GM19023 (cell line): ENCODE results near the gene SERPIND1.
"Not testable (repeated sequence)": the region's sequence is repeated elsewhere in the genome, so short reads cannot be mapped to it uniquely, and the experiment has no call there.

Experiments
- ATAC-seq: cut with Tn5 transposase; IDR thresholded peaks from one replicate; pipeline ENCODE4 v1.9.1; 2021; ENCODE audit warnings: mild to moderate bottlenecking, moderate library complexity; ENCODE audit not compliant: unreplicated experiment

The SERPIND1 gene

DNA sequence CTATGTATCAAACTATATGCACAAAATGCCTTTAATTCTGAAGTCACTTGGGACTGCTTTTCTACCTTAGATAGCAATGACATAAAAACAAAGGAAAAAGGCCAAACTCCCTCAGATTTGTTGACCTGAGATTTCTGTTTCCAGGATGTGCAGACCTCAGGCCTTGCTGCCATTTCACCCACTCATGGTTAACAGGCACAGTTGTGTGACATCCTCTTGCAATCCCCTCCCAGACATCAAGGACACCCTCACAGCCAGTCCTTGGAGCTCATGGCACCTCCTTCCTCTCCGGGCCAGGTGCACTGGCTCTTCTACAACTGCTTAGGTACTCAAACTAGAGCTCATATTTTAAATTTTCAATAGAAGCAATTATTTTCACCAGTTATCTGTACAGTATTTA, 37.3 kb downstream of the SERPIND1 start:
- ATAC-seq: no peak

DNA sequence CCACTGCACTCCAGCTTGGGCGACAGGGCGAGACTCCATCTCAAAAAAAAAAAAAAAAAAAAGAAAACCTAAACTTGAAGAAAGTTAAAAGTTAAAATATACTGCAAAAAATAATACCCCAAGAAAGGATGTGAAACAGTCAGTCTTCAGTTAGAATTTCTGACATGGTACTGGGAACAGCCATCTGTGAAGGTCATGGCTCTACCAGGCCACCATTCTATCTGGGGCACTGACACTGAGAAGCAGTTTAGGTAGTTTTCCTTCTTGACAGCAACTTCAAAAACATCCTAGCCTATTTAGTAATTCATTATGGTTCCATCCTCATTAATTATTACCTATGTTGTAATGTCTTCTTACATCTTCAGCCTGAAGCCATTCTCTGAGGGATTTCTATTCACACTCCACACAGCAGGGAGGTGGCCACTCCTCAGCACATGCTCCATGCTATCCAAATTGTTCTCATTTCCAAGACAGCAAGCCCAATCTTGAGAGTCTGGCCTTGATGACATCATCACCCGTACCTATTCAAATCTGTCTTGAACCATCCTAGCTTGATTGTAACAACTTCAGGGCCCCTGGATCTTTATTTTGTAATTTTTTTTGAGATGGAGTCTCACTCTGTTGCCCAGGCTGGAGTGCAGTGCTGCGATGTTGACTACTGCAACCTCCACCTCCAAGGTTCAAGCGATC, 38.2 kb downstream of the SERPIND1 start:
- no peak for ATAC-seq

DNA sequence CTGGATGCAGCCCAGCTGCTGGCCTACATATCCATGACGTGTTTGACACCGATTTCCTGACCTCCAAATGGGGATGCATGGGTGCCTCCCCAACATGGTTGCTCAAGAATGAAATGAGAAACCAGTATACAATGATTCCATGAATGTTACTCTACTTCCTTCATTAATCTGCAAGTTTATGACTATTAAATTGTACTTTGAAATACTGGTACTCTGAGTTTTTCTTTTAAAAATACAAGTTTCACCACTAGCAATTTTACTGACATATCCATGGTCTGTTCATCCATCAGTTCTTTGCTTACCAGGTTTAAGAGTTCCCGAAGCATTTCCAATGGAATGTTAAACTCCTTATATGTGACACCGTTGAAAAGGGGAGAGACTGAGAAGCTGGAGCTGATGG, 39.1 kb downstream of the SERPIND1 start:
- ATAC-seq: no peak

DNA sequence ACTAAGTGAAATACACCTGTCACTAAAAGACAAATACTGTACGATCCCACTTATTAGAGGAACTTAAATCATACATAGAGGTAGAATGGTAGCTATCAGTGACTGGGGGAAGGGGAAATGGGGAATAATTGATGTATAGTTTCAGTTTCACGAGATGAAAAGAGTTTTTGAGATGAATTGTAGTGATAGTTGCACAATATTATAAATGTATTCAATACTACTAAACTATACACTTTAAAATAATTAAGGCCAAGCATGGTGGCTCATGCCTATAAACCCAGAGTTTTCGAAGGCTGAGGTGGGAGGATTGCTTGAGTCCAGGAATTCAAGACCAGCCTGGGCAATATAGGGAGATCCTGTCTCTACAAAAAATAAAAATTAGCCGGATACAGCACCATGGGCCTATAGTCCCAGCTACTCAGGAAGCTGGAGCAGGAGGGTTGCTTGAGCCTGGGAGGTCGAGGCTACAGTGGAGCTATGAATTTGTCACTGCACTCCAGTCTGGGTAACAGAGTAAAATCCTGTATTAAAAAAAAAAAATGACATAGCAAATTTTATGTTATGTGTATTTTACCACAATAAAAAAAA, 40.4 kb downstream of the SERPIND1 start:
- no peak for ATAC-seq

DNA sequence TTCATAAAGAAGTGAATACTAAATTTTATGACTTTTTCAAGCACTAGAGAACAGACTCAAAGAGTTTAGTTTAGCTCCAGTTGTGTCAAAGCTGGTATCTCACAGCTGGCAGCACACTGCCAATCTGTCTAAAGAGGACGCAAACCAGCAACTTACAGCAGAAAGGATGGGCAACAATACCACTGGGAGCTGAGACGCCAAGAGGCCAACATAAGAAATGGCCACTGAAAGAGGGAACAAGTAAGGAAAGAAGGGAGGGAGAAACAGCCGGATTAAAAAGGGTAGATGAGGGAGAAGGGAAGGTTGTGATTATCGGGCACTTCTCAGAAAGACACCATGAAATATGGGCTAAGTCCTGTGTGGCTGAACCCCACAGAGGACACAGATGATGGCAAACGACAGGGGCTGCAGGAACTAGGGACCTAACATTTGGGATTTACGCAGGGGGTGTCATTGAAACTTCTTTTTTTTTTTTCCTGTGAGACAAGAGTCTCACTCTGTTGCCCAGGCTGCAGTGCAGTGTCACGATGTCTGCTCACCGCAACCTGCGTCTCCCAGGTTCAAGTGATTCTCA, 41.7 kb downstream of the SERPIND1 start:
- ATAC-seq: no peak

DNA sequence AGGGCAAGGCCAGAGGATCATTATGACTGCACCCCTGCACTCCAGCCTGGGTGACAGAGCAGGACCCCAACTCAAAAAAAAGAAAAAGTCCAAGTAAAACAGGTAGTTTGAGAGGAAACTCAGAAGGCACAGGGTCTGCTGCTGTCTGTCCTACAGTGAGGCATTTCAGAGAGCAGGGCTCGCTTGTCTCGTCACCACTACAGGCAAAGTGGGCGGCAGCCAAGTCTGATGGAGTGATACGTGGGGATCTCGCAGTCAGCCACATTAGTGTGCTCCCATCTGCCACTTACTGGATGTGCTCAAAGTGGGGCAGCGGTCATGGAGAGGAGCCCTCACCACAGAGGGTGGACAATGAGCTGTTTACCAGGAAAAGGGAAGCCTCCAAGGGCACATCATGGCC, 42.6 kb downstream of the SERPIND1 start:
- ATAC-seq: no peak

DNA sequence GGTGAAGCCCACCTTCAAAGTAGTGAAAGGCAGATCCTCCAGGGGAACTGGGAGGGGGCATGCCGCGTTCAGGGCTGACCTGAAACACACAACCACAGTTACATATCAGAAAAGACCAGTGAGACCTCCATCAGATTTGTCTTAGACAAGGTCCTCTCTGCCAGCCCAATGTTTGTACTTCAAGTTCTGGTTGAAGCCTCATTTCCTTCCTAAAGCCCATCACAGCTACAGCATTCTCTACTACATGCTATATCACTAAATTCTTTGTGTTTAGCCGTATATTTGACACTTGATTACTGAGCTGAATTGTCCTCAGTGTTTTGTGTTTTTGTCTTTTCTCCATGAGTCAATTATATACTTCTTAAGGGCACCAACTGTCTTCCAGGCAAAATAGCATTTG, 44.6 kb downstream of the SERPIND1 start:
- ATAC-seq: no peak

DNA sequence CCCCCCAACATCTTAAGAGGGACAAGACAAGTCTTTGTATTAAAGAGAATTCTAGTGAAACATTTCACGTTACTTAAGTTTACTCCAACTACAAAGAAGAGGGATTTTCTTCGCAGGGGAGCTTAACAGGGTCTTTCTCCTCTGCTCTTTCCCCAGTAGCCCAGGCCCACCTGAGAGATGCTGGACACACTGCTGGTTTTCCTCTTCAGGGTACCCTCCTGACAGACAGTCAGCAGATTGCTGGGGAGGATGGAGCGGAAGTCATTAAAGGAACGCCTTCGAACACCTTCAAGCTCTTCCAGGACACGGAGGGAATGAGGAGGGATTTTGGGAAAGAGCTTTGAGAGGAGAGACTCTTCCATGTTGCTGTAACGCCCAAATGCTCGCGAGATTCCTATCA, 45.6 kb downstream of the SERPIND1 start:
- ATAC-seq: no peak

DNA sequence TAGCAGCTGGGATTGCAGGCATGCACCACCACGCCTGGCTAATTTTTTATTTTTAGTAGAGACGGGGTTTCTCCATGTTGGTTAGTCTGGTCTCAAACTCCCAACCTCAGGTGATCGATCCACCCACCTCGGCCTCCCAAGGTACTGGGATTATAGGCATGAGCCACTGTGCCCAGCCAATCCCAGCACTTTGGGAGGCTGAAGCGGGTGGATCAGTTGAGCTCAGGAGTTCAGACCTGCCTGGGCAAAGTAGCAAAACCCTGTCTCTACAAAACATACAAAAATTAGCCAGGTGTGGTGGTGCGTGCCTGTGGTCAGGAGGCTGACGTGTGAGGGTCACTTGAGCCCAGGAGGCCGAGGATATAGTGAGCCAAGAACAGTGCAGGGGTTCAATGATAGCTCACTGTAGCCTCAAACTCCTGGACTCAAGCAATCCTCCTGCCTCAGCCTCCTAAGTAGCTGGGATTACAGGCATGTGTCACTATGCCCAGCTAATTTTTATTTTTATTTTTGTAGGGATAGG, 47.9 kb downstream of the SERPIND1 start:
- ATAC-seq: not testable (repeated sequence)

DNA sequence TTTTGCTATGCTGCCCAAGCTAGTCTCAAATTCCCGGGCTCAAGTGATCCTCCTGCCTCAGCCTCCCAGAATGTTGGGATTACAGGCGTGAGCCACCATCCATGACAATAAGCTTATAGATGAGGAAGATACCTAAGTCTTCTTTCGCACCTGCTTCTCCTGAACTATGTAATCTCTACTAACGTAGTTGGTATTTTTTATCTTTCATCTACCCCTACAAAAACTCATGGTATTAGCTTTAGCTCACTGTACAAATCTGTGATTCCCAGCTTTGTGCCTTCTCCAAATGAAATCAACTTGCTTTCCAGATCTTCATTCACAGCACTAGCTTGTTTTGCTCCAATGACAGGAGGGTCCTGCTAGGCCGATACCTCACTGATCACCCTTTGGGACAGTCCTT, 48.3 kb downstream of the SERPIND1 start:
- no peak for ATAC-seq

DNA sequence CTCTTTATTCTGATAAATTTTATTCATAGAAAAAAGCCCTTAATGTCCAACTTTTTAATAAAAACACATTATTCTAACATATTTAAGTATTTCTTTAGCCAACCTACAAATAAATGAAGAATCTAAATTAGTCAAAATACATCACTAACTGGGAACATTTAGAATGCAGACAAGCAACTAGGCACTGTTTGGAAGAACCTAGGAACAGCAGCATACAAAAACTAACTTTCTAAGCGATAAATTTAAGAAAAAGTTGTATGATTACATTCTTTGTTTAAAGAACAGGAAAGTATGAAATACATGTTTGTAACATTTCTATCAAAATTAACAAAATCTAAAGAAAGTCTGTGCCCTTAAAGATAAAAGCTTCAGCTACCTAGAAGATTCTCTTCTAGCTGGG, 49.4 kb downstream of the SERPIND1 start:
- ATAC-seq: no peak

DNA sequence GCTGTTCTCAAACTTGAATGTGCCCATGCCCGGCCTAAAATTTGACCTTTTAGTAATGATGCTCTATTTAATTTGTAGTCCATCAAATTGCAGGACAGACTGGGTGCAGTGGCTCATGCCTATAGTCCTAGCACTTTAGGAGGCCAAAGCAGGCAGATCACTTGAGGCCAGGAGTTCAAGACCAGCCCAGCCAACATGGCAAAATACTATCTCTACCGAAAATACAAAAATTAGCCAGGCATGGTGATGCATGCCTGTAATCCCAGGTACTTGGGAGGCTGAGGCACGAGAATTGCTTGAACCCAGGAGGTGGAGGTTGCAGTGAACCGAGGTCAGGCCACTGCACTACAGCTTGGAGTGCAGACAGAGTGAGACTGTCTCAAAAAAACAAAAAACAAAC, 51.3 kb downstream of the SERPIND1 start:
- not testable (repeated sequence) for ATAC-seq

DNA sequence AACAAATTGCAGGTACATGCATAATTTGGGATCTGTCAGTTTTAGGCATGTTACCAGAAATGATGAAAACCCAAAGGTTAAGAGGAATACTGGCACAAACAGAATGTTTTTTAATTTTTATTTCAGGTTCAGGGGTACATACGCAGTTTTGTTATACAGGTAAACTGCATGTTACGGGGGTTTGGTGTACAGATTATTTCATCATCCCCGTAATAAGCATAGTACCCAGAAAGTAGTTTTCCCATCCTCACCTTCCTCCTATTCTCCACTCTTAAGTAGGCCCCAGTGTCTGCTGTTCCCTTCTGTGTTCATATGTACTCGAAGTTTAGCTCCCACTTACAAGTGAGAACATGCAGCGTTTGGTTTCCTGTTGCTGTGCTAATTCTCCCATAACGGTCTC, 51.7 kb downstream of the SERPIND1 start:
- no peak for ATAC-seq

DNA sequence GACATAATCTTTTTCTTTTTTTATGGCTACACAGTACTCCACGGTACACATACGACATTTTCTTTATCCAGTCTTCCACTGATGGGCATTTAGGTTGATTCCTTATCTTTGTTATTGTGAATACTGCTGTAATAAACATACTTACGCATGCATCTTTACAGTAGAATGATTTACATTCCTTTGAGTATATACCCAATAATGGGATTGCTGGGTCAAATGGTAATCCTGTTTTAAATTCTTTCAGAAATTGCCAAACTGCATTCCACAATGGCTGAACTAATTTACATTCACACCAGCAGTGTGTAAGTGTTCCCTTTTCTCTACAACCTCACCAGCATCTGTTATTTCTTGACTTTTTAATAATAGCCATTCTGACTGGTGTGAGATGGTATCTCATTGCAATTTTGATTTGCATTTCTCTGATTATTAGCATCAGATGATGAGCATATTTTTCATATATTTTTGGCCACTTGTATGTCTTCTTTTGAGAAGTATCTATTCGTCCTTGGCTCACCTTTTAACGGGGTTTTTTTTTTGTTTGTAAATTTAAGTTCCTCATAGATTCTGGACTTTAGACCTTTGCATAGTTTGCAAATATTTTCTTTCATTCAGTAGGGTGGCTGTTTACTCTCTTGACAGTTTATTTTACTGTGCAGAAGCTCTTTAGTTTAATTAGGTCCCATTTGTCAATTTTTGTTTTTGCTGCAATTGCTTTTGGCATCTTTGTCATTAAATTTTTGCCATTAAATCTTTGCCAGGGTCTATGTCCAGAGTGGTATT, 52.6 kb downstream of the SERPIND1 start:
- ATAC-seq: not testable (repeated sequence)

DNA sequence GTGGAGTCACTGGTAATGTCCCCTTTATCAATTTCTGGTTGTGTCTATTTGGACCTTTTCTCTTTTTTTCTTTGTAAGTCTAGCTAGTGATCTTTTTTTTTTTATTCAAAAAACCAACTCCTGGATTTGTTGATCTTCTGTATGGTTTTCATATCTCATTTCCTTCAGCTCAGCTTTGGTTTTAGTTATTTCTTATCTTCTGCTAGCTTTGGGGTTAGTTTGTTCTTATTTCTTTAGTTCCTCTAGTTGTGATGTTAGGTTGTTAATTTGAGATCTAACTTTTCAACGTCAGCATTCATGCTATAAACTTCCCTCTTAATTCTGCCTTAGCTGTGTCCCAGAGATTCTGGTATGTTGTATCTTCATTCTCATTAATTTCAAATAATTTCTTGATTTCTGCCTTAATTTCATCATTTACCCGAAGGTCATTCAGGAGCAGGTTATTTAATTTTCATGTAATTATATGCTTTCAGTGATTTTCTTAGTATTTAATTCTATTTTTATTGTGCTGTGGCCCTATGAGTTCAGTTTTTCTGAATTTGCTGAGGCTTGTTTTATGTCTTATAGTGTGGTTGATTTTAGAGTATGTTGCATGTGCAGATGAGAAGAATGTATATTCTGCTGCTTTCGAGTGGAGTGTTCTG, 55.7 kb downstream of the SERPIND1 start:
- no peak for ATAC-seq

DNA sequence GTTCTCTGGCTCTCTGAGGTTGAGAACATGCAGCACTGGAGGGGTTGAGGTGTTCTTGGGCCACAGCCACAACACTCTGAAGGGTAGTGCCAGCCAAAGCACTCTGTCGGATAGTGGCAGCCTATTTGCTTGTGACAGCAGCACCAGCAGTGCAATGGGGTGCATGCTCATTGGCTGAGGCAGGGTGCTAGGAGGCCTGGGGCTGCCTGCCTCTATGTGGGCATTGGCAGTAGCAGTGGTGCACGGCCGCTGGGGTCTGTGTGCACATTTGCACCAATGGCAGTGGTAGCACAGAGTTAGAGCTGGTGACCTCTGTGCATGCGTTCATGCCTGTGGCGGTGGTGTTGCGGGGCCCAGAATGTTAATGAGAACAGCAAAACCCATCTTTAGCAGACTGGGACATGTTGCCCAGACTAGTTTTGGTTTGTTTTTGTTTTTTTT, 59.3 kb downstream of the SERPIND1 start:
- no peak for ATAC-seq

DNA sequence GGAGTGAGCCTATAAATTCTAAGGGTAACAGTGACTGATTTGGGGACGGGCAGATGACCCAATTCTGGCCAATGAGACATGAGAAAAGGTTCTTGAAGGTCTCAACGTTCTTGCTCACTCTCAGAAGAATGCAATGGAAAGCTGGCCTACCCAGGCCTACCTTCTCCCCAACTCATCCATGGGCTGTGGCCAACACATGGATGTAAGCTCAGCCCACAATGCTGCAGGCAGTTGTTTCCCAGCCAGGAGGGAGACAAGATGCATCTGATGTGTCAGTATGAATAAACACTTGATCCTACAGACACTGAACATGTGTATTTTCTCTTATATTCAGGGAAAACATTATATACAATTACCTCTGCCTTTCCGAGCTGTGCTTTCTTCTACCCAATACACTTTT, 60.3 kb downstream of the SERPIND1 start:
- ATAC-seq: no peak

DNA sequence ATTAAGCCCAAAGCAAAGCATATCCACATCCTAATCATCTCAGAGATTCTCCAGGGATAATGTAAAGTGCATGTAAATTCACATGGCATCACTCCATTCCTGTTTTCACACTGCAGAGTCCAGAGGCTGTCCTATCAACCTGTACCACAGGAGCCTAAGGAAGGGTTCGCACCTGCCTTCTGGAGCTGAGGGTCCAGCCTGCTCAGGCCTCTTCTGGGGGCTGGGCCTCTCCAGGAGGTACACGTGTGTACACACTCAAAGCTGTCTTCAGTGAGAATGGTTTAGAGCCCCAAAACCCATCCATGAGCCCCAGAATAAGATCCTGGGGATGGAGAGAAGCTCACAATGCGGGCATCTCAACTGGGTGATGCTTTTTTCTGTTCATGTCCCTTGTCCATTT, 60.8 kb downstream of the SERPIND1 start:
- ATAC-seq: no peak
